Stomach (tissue), 4 donors: Measurements from ENCODE around the gene ACOT7.

ENCODE experiments used
- EP300 ChIP-seq: sonication (generic); formaldehyde crosslinking; IDR thresholded peaks from one replicate; pipeline ENCODE4 v1.6.1; 2017; ENCODE audit warnings: antibody characterized with exemption
- POLR2A ChIP-seq, 4 donors: fragments of 450-650 bp; IDR thresholded peaks; one replicate each; pipeline ENCODE4 v1.6.1; 2016; ENCODE audit warnings: antibody characterized with exemption in 4 of 4, control low read depth in 2 of 4, mild to moderate bottlenecking in 1 of 4, moderate library complexity in 1 of 4
- POLR2AphosphoS5 ChIP-seq, 3 donors: sonication (generic); formaldehyde crosslinking; IDR thresholded peaks; one replicate each; pipeline ENCODE4 v1.6.1; 2016; ENCODE audit warnings: antibody characterized with exemption in 3 of 3
- TF ChIP-seq, protein P1 (sequence below), 7 experiments: fragments of 450-650 bp in 4 of 7; fragments of 200-600 bp in 3 of 7; sonication (generic) in 3 of 7; IDR thresholded peaks; one replicate each; pipeline ENCODE4 v1.5.1; 2016 to 2019; ENCODE audit warnings: antibody characterized with exemption in 7 of 7, control low read depth in 2 of 7, mild to moderate bottlenecking in 1 of 7

DNA sequence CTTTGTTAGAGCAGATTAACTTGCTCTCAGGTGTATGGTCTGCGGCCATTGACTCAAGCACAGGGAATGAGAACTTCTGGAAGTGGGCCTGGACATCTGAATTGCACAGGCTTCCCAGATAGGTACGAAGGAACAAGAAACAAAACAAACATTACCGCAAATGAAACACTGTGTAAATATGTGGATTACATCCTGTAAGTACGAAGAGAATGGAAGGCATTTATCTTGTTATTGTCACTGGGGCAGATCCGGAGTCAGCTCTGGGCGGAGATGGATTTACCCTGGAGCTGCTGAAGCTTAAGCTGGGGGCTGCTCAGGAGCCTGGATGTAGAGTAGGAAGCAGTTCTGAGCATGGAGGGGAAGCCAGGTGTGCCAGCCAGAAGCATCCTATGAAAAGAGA lies 19.3 kb upstream of the ACOT7 start:
- TF ChIP-seq, protein P1, sequence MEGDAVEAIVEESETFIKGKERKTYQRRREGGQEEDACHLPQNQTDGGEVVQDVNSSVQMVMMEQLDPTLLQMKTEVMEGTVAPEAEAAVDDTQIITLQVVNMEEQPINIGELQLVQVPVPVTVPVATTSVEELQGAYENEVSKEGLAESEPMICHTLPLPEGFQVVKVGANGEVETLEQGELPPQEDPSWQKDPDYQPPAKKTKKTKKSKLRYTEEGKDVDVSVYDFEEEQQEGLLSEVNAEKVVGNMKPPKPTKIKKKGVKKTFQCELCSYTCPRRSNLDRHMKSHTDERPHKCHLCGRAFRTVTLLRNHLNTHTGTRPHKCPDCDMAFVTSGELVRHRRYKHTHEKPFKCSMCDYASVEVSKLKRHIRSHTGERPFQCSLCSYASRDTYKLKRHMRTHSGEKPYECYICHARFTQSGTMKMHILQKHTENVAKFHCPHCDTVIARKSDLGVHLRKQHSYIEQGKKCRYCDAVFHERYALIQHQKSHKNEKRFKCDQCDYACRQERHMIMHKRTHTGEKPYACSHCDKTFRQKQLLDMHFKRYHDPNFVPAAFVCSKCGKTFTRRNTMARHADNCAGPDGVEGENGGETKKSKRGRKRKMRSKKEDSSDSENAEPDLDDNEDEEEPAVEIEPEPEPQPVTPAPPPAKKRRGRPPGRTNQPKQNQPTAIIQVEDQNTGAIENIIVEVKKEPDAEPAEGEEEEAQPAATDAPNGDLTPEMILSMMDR (IDR thresholded peaks at IDR 0.05): no peak
- TF ChIP-seq POLR2AphosphoS5 (IDR thresholded peaks at IDR 0.05) (no peak), POLR2A (IDR thresholded peaks at IDR 0.05) (no peak), EP300 (no peak)
